WTC11 (cell line): ENCODE results near the gene BRICD5. TPM values are rescaled to one million over a fixed set of nuclear protein-coding genes. Genes with fewer than 3 reads are reported as not detected.
A peak's percentile ranks its signal among the peaks of the same experiment; 100 is the strongest.

ENCODE experiments used
- ATAC-seq: fragments of 200-7000 bp; cut with Tn5 transposase; 2 replicates; pipeline ENCODE4 v1.10.0; 2021; ENCODE audit warnings: mild to moderate bottlenecking, moderate library complexity
- CTCF ChIA-PET: fragments of 300-600 bp; sonication (Branson Sonifier 250); formaldehyde crosslinking; loops from one replicate; lab custom pipeline; 2021; ENCODE audit warnings: antibody characterized with exemption; lab: Charles Lee
- POLR2A ChIA-PET: fragments of 350-600 bp; sonication (Branson Sonifier 250); formaldehyde crosslinking; loops from one replicate; lab custom pipeline; 2021; ENCODE audit warnings: antibody characterized with exemption; lab: Charles Lee
- DNase-seq: peaks from one replicate; pipeline ENCODE4 v3.0.0; 2021; ENCODE audit warnings: low spot score
- H3K27ac Mint-ChIP-seq: 2 replicates; pipeline ENCODE4 v1.8.0; 2021; ENCODE audit warnings: mixed read lengths
- H3K27me3 Mint-ChIP-seq: 2 replicates; pipeline ENCODE4 v1.8.0; 2021; ENCODE audit warnings: low read depth, mild to moderate bottlenecking, moderate library complexity, mixed read lengths
- H3K36me3 Mint-ChIP-seq: 2 replicates; pipeline ENCODE4 v1.8.0; 2021; ENCODE audit warnings: mixed read lengths
- H3K4me1 Mint-ChIP-seq: 2 replicates; pipeline ENCODE4 v1.8.0; 2022; ENCODE audit warnings: mixed read lengths
- H3K4me3 Mint-ChIP-seq: 2 replicates; pipeline ENCODE4 v1.8.0; 2021; ENCODE audit warnings: mild to moderate bottlenecking, moderate library complexity, mixed read lengths
- H3K9me3 Mint-ChIP-seq: 2 replicates; pipeline ENCODE4 v1.8.0; 2021; ENCODE audit warnings: mixed read lengths
- ELF4 ChIP-seq: sonication (generic); formaldehyde crosslinking; IDR thresholded peaks from 2 replicates; pipeline ENCODE4 v1.8.1; 2022; ENCODE audit warnings: low read depth, mild to moderate bottlenecking, moderate library complexity, missing genetic modification reagents
- FOXP1 ChIP-seq: sonication (generic); formaldehyde crosslinking; IDR thresholded peaks from 2 replicates; pipeline ENCODE4 v1.8.0; 2022; ENCODE audit warnings: missing genetic modification reagents, mild to moderate bottlenecking, moderate library complexity, borderline replicate concordance
- MYBL2 ChIP-seq: sonication (generic); formaldehyde crosslinking; IDR thresholded peaks from 2 replicates; pipeline ENCODE4 v1.8.1; 2023; ENCODE audit warnings: mild to moderate bottlenecking, moderate library complexity, missing genetic modification reagents
- NFE2L1 ChIP-seq: sonication (generic); formaldehyde crosslinking; IDR thresholded peaks from 2 replicates; pipeline ENCODE4 v1.8.1; 2023; ENCODE audit warnings: missing genetic modification reagents
- PRRX2 ChIP-seq: fragments of 250-450 bp; sonication (Bioruptor Pico); IDR thresholded peaks from 2 replicates; pipeline ENCODE4 v1.8.0; 2021; ENCODE audit warnings: mild to moderate bottlenecking
- total RNA-seq: library from RNA; stranded (reverse); gene quantifications from 3 replicates; pipeline ENCODE4 v1.2.3, GENCODE V29; 2021
- TF ChIP-seq, protein P1 (sequence below): sonication (generic); formaldehyde crosslinking; IDR thresholded peaks from 2 replicates; pipeline ENCODE4 v1.8.0; 2022; ENCODE audit warnings: mild to moderate bottlenecking, missing genetic modification reagents
- TF ChIP-seq, protein P2 (sequence below): sonication (generic); formaldehyde crosslinking; IDR thresholded peaks from 2 replicates; pipeline ENCODE4 v1.8.1; 2023; ENCODE audit warnings: mild to moderate bottlenecking, missing genetic modification reagents
- TF ChIP-seq, protein P3 (sequence below): sonication (generic); formaldehyde crosslinking; IDR thresholded peaks from 2 replicates; pipeline ENCODE4 v1.8.1; 2023; ENCODE audit warnings: mild to moderate bottlenecking, missing genetic modification reagents
- TF ChIP-seq, protein P4 (sequence below): sonication (generic); formaldehyde crosslinking; IDR thresholded peaks from 2 replicates; pipeline ENCODE4 v1.8.0; 2023; ENCODE audit warnings: missing genetic modification reagents
- TF ChIP-seq, protein P5 (sequence below): sonication (generic); formaldehyde crosslinking; IDR thresholded peaks from 2 replicates; pipeline ENCODE4 v1.8.0; 2022; ENCODE audit warnings: mild to moderate bottlenecking, missing genetic modification reagents

Gene BRICD5
- total RNA-seq, 1 experiment from 2014 or later = 13.6 TPM

DNA sequence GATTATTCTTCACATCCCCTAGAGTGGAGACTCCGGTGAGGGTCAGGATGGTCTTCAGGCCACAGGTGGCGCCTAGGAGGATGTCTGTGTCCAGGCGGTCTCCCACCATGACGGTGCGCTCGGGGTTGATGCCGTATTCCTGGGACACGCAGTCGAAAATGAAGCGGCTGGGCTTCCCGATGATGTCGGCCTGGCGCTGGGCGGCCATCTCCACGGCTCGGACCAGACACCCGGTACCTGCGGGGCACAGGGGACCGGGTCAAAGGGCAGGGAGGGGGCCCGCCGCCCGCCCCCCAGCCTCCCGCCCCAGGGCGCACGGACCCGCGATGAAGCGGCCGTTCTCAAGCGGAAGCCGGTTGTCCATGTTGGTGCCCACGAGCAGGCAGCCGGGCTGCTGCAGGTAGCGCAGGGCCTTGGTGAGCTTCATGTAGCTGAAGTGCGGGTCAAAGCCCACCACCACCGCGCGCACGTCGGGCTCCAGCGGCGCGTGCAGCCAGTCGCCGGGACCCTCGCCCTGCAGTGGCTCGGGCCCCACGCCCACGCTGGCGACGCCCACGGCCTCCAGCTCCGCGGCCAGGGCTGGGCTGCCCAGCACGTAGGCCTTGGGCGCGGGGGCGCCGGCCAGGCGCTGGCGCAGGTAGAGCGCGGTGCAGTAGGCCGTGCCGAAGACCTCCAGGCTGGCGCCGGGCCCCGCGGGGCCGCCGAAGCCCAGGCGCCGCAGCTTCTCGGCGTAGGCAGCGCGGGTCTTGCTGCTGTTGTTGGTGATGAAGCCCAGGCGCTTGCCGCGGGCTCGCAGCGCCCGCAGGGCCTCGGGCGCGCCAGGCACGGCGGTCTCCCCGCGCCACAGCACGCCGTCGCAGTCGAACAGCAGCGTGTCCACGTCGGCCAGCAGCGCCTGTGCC lies 3.4 kb upstream of the BRICD5 start:
- ChIA-PET POLR2A (interaction anchor here (0.9 to 1.7 kb wide), 7 partner anchors 7 to 59 kb away, joined by 3 to 10 read pairs (median 4); partner anchors contain the start of genes DNASE1L2, E4F1, ECI1 and TRAF7), CTCF (interaction anchor here (0.6 to 2.8 kb wide), 8 partner anchors 10 to 287 kb away, joined by 3 to 30 read pairs (median 6); partner anchors contain the start of genes CASKIN1, DNASE1L2, ECI1 and TBL3)
- Mint-ChIP-seq H3K27me3 (no peaks in the 10 kb centered on the region), H3K4me3 (peak overlapping the region; percentile 74), H3K4me1 (peaks cover 25% of the 10 kb centered on the region), H3K36me3 (peaks cover 11% of the 10 kb centered on the region), H3K9me3 (no peaks in the 10 kb centered on the region), H3K27ac (peak overlapping the region; percentile 32; the same call in 1 of the 2 replicates)
- no peak for DNase-seq
- ATAC-seq = no peak
- no peak for TF ChIP-seq PRRX2
- TF ChIP-seq, protein P1, sequence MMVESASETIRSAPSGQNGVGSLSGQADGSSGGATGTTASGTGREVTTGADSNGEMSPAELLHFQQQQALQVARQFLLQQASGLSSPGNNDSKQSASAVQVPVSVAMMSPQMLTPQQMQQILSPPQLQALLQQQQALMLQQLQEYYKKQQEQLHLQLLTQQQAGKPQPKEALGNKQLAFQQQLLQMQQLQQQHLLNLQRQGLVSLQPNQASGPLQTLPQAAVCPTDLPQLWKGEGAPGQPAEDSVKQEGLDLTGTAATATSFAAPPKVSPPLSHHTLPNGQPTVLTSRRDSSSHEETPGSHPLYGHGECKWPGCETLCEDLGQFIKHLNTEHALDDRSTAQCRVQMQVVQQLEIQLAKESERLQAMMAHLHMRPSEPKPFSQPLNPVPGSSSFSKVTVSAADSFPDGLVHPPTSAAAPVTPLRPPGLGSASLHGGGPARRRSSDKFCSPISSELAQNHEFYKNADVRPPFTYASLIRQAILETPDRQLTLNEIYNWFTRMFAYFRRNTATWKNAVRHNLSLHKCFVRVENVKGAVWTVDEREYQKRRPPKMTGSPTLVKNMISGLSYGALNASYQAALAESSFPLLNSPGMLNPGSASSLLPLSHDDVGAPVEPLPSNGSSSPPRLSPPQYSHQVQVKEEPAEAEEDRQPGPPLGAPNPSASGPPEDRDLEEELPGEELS = peak; percentile 57; the same call in 1 of the 2 replicates
- no peak for TF ChIP-seq MYBL2

DNA sequence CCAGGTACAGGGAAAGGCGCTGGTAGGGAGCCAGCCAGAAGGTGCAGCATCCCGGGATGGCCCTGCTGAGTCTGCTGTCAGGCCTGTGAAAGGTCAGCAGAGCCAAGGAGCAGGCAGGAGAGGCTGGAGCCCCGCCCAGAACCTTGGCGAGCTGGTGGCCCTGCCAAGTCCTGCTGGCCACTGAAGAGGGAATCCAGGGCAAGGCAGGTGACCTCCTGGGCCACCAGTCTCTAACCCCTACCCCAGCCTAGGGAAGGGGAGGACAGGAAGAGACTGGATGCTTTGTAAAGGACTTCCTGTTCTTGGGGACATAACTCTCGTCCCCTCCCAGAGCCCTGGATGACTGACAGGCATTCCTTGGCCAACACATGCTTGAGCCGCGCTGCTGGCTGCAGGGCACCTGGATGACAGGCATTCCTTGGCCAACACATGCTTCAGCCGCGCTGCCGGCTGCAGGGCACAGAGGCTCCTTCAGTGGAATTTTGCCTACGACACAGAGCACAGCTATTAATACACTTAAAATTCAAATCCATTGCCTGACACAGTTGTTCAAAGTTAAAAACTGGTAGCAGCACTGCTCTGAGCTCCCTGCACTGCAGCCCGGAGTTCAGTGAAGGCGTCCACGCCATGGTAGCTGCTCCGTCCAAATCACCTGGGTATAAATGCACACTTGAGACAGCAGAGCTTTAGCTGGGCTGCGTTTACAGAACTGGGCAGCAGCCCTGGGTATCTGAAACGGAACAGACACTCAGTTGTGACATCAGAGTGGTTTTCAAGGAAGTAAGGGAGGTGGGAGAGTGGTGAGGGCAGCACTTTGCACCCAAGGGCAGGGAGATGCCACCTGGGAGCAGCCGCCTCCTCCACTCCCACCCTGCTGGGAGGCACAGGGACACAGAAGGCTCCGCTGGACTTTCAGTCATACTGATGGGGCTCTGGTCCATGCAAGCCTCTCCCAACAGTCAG lies 2.0 kb upstream of the BRICD5 start:
- POLR2A ChIA-PET = no interaction called here
- Mint-ChIP-seq H3K27ac (peak overlapping the region; percentile 53), H3K4me3 (peak overlapping the region; percentile 74), H3K4me1 (peaks cover 26% of the 10 kb centered on the region), H3K27me3 (no peaks in the 10 kb centered on the region), H3K36me3 (peaks cover 18% of the 10 kb centered on the region), H3K9me3 (no peaks in the 10 kb centered on the region)
- DNase-seq (no peak), ATAC-seq (no peak)
- TF ChIP-seq, protein P2, sequence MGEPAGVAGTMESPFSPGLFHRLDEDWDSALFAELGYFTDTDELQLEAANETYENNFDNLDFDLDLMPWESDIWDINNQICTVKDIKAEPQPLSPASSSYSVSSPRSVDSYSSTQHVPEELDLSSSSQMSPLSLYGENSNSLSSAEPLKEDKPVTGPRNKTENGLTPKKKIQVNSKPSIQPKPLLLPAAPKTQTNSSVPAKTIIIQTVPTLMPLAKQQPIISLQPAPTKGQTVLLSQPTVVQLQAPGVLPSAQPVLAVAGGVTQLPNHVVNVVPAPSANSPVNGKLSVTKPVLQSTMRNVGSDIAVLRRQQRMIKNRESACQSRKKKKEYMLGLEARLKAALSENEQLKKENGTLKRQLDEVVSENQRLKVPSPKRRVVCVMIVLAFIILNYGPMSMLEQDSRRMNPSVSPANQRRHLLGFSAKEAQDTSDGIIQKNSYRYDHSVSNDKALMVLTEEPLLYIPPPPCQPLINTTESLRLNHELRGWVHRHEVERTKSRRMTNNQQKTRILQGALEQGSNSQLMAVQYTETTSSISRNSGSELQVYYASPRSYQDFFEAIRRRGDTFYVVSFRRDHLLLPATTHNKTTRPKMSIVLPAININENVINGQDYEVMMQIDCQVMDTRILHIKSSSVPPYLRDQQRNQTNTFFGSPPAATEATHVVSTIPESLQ (CRISPR knock-in tag) = no peak
- TF ChIP-seq PRRX2 (no peak), FOXP1 (CRISPR knock-in tag) (no peak), NFE2L1 (CRISPR knock-in tag) (no peak), ELF4 (CRISPR knock-in tag) (no peak)
- TF ChIP-seq, protein P3, sequence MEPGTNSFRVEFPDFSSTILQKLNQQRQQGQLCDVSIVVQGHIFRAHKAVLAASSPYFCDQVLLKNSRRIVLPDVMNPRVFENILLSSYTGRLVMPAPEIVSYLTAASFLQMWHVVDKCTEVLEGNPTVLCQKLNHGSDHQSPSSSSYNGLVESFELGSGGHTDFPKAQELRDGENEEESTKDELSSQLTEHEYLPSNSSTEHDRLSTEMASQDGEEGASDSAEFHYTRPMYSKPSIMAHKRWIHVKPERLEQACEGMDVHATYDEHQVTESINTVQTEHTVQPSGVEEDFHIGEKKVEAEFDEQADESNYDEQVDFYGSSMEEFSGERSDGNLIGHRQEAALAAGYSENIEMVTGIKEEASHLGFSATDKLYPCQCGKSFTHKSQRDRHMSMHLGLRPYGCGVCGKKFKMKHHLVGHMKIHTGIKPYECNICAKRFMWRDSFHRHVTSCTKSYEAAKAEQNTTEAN (CRISPR knock-in tag) = no peak
- TF ChIP-seq, protein P4, sequence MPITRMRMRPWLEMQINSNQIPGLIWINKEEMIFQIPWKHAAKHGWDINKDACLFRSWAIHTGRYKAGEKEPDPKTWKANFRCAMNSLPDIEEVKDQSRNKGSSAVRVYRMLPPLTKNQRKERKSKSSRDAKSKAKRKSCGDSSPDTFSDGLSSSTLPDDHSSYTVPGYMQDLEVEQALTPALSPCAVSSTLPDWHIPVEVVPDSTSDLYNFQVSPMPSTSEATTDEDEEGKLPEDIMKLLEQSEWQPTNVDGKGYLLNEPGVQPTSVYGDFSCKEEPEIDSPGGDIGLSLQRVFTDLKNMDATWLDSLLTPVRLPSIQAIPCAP (CRISPR knock-in tag) = no peak
- TF ChIP-seq, protein P5, sequence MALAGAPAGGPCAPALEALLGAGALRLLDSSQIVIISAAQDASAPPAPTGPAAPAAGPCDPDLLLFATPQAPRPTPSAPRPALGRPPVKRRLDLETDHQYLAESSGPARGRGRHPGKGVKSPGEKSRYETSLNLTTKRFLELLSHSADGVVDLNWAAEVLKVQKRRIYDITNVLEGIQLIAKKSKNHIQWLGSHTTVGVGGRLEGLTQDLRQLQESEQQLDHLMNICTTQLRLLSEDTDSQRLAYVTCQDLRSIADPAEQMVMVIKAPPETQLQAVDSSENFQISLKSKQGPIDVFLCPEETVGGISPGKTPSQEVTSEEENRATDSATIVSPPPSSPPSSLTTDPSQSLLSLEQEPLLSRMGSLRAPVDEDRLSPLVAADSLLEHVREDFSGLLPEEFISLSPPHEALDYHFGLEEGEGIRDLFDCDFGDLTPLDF (CRISPR knock-in tag) = no peak
- CTCF ChIA-PET = no interaction called here
